ENCODE results near the gene PRODH2. TPM values are rescaled to one million over a fixed set of nuclear protein-coding genes. Genes with fewer than 3 reads are reported as not detected.
"Not testable (repeated sequence)": the region's sequence is repeated elsewhere in the genome, so short reads cannot be mapped to it uniquely, and the experiment has no call there.

PRODH2 gene
- total and polyA plus RNA-seq, 4 donors = 56.4 to 156 (median 114) TPM

GRCh38 chr19:35773020-35773806, 39.4 kb downstream of the PRODH2 start (continued):
- TF ChIP-seq GABPA (IDR thresholded peaks at IDR 0.05 in 1 of 2, conservative IDR thresholded peaks at IDR 0.05 in 1 of 2) (no peak), CTCF (IDR thresholded peaks at IDR 0.05; ENCODE audit: low read depth, low read length, missing input control) (no peak), YY1 (IDR thresholded peaks at IDR 0.05) (no peak), ATF3 (IDR thresholded peaks at IDR 0.05) (no peak), NR2F2 (IDR thresholded peaks at IDR 0.05) (no peak), JUND (IDR thresholded peaks at IDR 0.05) (no peak), HNF4A (conservative IDR thresholded peaks at IDR 0.05) (no peak), TAF1 (conservative IDR thresholded peaks at IDR 0.05) (no peak), RXRA (IDR thresholded peaks at IDR 0.05) (no peak), HNF4G (IDR thresholded peaks at IDR 0.05) (no peak)

GRCh38 chr19:35772362-35772761, 40.3 kb downstream of the PRODH2 start:
- H3K9me3 ChIP-seq (ENCODE audit: control insufficient read depth in 4 of 4, low read length in 3 of 4); H3K27me3 ChIP-seq (ENCODE audit: control insufficient read depth in 4 of 4, insufficient read depth in 4 of 4, low read length in 3 of 4); H3K9ac ChIP-seq (ENCODE audit: low read depth in 1 of 2, low read length in 2 of 2); H3K27ac ChIP-seq (ENCODE audit: low read depth in 1 of 2, low read length in 2 of 2); H3K4me1 ChIP-seq (ENCODE audit: control insufficient read depth in 4 of 4, insufficient read depth in 4 of 4, low read length in 3 of 4); DNase-seq (ENCODE audit: low spot score); H3K4me3 ChIP-seq (ENCODE audit: low read depth in 1 of 3, low read length in 3 of 3); H3K36me3 ChIP-seq (ENCODE audit: control insufficient read depth in 4 of 4, insufficient read depth in 3 of 4, low read depth in 1 of 4, low read length in 3 of 4): not testable (repeated sequence)
- WGBS = 95% methylated on average over 5 of the region's 5 CpGs

GRCh38 chr19:35768082-35768421, 44.6 kb downstream of the PRODH2 start:
- no peaks in the 10 kb centered on the region for H3K4me1 ChIP-seq (ENCODE audit: control insufficient read depth in 4 of 4, insufficient read depth in 4 of 4, low read length in 3 of 4)
- H3K27ac ChIP-seq (ENCODE audit: low read depth in 1 of 2, low read length in 2 of 2) = no peak overlapping the region
- no peak overlapping the region for H3K9ac ChIP-seq (ENCODE audit: low read depth in 1 of 2, low read length in 2 of 2)
- H3K4me3 ChIP-seq (ENCODE audit: low read depth in 1 of 3, low read length in 3 of 3) = no peak overlapping the region
- H3K36me3 ChIP-seq (ENCODE audit: control insufficient read depth in 4 of 4, insufficient read depth in 3 of 4, low read depth in 1 of 4, low read length in 3 of 4) = peaks cover 3 to 6% (median 5%) of the 10 kb centered on the region in 4 donors
- 89% methylated on average over 15 of the region's 15 CpGs for WGBS
- H3K9me3 ChIP-seq (ENCODE audit: control insufficient read depth in 4 of 4, low read length in 3 of 4) = no peaks in the 10 kb centered on the region
- no peak for TF ChIP-seq JUND (IDR thresholded peaks at IDR 0.05)
- TF ChIP-seq FOXA2 (IDR thresholded peaks at IDR 0.05) = no peak
- TF ChIP-seq ATF3 (IDR thresholded peaks at IDR 0.05) = no peak
- no peak for TF ChIP-seq MAX (IDR thresholded peaks at IDR 0.05)
- no peak for TF ChIP-seq HNF4G (IDR thresholded peaks at IDR 0.05)
- TF ChIP-seq GABPA (IDR thresholded peaks at IDR 0.05 in 1 of 2, conservative IDR thresholded peaks at IDR 0.05 in 1 of 2) = no peak
- no peak for TF ChIP-seq NR2F2 (IDR thresholded peaks at IDR 0.05)
- no peak for TF ChIP-seq CTCF (IDR thresholded peaks at IDR 0.05; ENCODE audit: low read depth, low read length, missing input control)
- TF ChIP-seq YY1 (IDR thresholded peaks at IDR 0.05) = no peak
- no peak for TF ChIP-seq EGR1 (IDR thresholded peaks at IDR 0.05; ENCODE audit: low read depth in 2 of 2)
- TF ChIP-seq FOXA1 (IDR thresholded peaks at IDR 0.05) = no peak
- TF ChIP-seq RAD21 (IDR thresholded peaks at IDR 0.05) = no peak
- TF ChIP-seq HNF4A (conservative IDR thresholded peaks at IDR 0.05) = no peak
- no peak for TF ChIP-seq SP1 (IDR thresholded peaks at IDR 0.05)
- no peak for DNase-seq (ENCODE audit: low spot score)
- no peaks in the 10 kb centered on the region for H3K27me3 ChIP-seq (ENCODE audit: control insufficient read depth in 4 of 4, insufficient read depth in 4 of 4, low read length in 3 of 4)
